ENCODE results near the gene GRIFIN.

The GRIFIN gene

GRCh38 chr7:2517026-2517425 is 40.8 kb upstream of the GRIFIN start:
- no peaks in the 10 kb centered on the region; the same call in 1 of the 2 replicates for H3F3A ChIP-seq (ENCODE audit: control insufficient read depth, insufficient read depth)
- no peak overlapping the region for H3K4me2 ChIP-seq (ENCODE audit: low read length)
- peaks cover 38% of the 10 kb centered on the region for H3K4me1 ChIP-seq (ENCODE audit: control insufficient read depth, low read length)
- H3K9me2 ChIP-seq (replicated peaks; ENCODE audit: control insufficient read depth, low read length), result no peaks in the 10 kb centered on the region
- H3K27me3 ChIP-seq (ENCODE audit: control insufficient read depth, low read length), result peaks cover 42% of the 10 kb centered on the region
- no peaks in the 10 kb centered on the region for H3K36me3 ChIP-seq (ENCODE audit: control insufficient read depth, low read length)
- no peaks in the 10 kb centered on the region for H4K20me1 ChIP-seq (ENCODE audit: control insufficient read depth, insufficient read depth, low read depth, low read length)
- no peak overlapping the region for H3K4me3 ChIP-seq (ENCODE audit: low read length)
- no peaks in the 10 kb centered on the region for H3K79me2 ChIP-seq (ENCODE audit: control insufficient read depth, low read length)
- TF ChIP-seq CTCF (IDR thresholded peaks at IDR 0.05; ENCODE audit: low read depth, low read length, poor library complexity, severe bottlenecking), result no peak
- no peak for TF ChIP-seq EZH2phosphoT487 (IDR thresholded peaks at IDR 0.05; ENCODE audit: borderline replicate concordance, low read length)
- no peaks in the 10 kb centered on the region for H3K9me3 ChIP-seq (ENCODE audit: control insufficient read depth, insufficient read depth, low read length)
- H3K27ac ChIP-seq (ENCODE audit: low read depth, low read length), result no peak overlapping the region

- H3K4me2 ChIP-seq (ENCODE audit: low read length), result no peak overlapping the region
- H3K4me3 ChIP-seq (ENCODE audit: low read length), result no peak overlapping the region
- no peaks in the 10 kb centered on the region for H3K36me3 ChIP-seq (ENCODE audit: control insufficient read depth, low read length)
- H3F3A ChIP-seq (ENCODE audit: control insufficient read depth, insufficient read depth), result no peaks in the 10 kb centered on the region; the same call in 1 of the 2 replicates
- no peaks in the 10 kb centered on the region for H3K9me3 ChIP-seq (ENCODE audit: control insufficient read depth, insufficient read depth, low read length)
- TF ChIP-seq CTCF (IDR thresholded peaks at IDR 0.05; ENCODE audit: low read depth, low read length, poor library complexity, severe bottlenecking), result no peak
- TF ChIP-seq EZH2phosphoT487 (IDR thresholded peaks at IDR 0.05; ENCODE audit: borderline replicate concordance, low read length), result no peak
- no peak overlapping the region for H3K27ac ChIP-seq (ENCODE audit: low read depth, low read length)
- H3K9me2 ChIP-seq (replicated peaks; ENCODE audit: control insufficient read depth, low read length), result no peaks in the 10 kb centered on the region
- peaks cover 33% of the 10 kb centered on the region for H3K27me3 ChIP-seq (ENCODE audit: control insufficient read depth, low read length)
- H3K4me1 ChIP-seq (ENCODE audit: control insufficient read depth, low read length), result peaks cover 43% of the 10 kb centered on the region
- H3K79me2 ChIP-seq (ENCODE audit: control insufficient read depth, low read length), result no peaks in the 10 kb centered on the region
- H4K20me1 ChIP-seq (ENCODE audit: control insufficient read depth, insufficient read depth, low read depth, low read length), result no peaks in the 10 kb centered on the region
Measured at GRCh38 chr7:2516194-2516555, 40.0 kb upstream of the GRIFIN start.

- no peaks in the 10 kb centered on the region for H3K9me3 ChIP-seq (ENCODE audit: control insufficient read depth, insufficient read depth, low read length)
- no peak overlapping the region for H3K4me2 ChIP-seq (ENCODE audit: low read length)
- no peak overlapping the region for H3K4me3 ChIP-seq (ENCODE audit: low read length)
- H3K9me2 ChIP-seq (replicated peaks; ENCODE audit: control insufficient read depth, low read length), result no peaks in the 10 kb centered on the region
- TF ChIP-seq EZH2phosphoT487 (IDR thresholded peaks at IDR 0.05; ENCODE audit: borderline replicate concordance, low read length) (no peak), CTCF (IDR thresholded peaks at IDR 0.05; ENCODE audit: low read depth, low read length, poor library complexity, severe bottlenecking) (no peak)
- no peaks in the 10 kb centered on the region for H3K79me2 ChIP-seq (ENCODE audit: control insufficient read depth, low read length)
- H3K27ac ChIP-seq (ENCODE audit: low read depth, low read length), result no peak overlapping the region
- H3K36me3 ChIP-seq (ENCODE audit: control insufficient read depth, low read length), result no peaks in the 10 kb centered on the region
- no peaks in the 10 kb centered on the region; the same call in 1 of the 2 replicates for H3F3A ChIP-seq (ENCODE audit: control insufficient read depth, insufficient read depth)
- H3K27me3 ChIP-seq (ENCODE audit: control insufficient read depth, low read length), result peaks cover 28% of the 10 kb centered on the region
- H4K20me1 ChIP-seq (ENCODE audit: control insufficient read depth, insufficient read depth, low read depth, low read length), result no peaks in the 10 kb centered on the region
- H3K4me1 ChIP-seq (ENCODE audit: control insufficient read depth, low read length), result peaks cover 46% of the 10 kb centered on the region
Measured at GRCh38 chr7:2515424-2516193, 39.4 kb upstream of the GRIFIN start.
